GM21423 (cell line): ENCODE data around the gene ANGPTL2.

Source experiments
- ATAC-seq: cut with Tn5 transposase; IDR thresholded peaks from one replicate; pipeline ENCODE4 v1.9.1; 2021; ENCODE audit warnings: mild to moderate bottlenecking, moderate library complexity; ENCODE audit not compliant: unreplicated experiment

The ANGPTL2 gene

DNA sequence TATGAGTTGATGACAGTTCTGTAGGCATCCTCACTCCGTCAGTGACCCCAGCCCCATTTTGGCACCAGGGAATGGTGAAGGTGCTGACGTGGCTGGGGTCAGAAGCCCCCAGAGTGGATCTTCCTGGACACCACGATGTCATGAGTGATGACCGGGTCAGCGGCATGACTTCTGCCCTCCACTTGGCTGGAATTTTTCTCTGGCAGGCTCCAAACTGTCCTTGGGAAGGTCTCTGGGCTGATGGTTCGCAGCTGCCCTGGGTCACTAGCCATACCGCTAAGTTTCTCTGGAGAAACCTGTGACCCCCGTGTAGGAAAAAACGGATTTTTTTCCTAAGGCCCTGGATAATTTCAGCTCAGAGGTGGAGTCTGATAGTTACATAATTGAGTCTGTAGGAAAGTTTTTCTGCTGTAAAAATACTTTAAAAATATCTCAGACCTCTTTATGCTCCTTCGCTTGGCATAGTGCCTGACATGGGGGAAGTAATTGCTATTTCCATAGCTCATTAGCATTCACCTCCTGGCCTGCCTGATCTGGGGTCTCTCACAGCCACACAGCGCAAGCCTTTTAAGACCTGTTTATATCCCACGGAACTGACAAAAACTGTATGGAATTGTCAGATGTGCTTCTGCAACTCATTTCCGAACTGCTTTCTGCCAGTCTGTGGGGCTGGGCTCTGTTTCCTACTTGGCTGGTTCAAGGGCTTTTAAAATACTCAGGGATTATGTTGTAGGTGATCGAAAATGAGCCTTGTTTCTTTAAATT lies 69.2 kb downstream of the ANGPTL2 start:
- no peak for ATAC-seq

- ATAC-seq, result no peak
Measured at GRCh38 chr9:127051881-127052595, 70.4 kb downstream of the ANGPTL2 start.

- ATAC-seq, result no peak
Measured at GRCh38 chr9:127050591-127051001, 71.8 kb downstream of the ANGPTL2 start.

DNA sequence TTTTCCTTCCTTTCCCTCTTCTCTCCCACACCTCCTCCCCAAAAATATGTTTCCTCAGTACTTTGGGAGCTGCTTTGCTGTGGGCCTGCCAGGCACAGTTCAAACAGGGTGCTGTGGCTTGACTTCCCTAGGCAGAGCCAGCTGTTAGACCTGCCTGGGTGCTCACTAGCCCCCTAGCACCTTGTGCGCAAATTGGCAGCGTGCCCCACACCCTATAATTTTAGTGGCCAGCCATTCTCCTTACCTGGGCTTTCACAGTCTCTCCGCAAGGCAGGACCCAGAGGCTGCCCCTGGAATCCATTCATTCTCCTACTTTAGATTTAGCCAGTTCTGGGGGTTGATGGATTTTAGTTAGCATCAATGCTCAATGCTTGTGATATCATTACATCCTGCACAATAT lies 72.3 kb downstream of the ANGPTL2 start:
- no peak for ATAC-seq

DNA sequence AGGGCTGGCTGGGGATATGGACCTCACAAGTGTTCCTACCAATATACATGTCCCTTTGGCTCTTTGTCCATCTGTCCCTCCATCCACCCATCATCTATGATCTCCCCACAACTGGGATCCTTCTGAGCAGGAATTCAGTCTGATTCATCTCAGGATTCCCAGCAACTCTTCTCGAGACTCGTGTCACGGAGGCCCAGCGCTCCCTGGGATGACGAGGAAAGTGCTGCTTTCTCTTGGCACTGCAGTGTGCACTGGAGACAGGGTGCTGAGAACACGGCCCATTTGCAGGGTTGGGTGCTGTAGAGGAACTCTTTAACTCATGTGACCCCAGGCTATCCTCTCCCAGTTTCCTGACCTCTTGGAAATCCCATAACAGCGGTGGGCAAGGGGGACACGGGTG lies 72.9 kb downstream of the ANGPTL2 start:
- no peak for ATAC-seq

- ATAC-seq, result no peak
Measured at GRCh38 chr9:127049044-127049443, 73.4 kb downstream of the ANGPTL2 start.

DNA sequence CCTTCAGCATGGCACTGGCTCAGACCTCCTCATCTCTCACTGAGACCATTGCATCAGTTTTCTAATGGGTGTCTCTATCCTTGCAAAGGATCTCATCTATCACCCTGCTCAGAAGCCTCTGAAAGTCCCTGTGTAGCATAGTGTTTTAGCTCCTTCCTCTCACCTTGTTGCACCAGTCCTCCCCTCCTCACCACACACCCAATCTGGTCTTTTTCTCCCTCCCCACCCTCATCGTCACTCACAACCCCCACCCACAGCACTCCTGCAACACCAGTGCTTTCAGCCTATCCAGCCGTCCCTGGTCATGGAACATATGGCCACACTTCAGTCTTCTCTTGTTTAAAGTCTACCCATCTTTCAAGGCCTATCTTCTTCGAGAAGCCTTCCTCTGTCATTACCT lies 74.5 kb downstream of the ANGPTL2 start:
- ATAC-seq, result no peak

- ATAC-seq, result no peak
Measured at GRCh38 chr9:127045148-127045547, 77.3 kb downstream of the ANGPTL2 start.

GRCh38 chr9:127039492-127039891 lies 82.9 kb downstream of the ANGPTL2 start:
- ATAC-seq, result no peak

DNA sequence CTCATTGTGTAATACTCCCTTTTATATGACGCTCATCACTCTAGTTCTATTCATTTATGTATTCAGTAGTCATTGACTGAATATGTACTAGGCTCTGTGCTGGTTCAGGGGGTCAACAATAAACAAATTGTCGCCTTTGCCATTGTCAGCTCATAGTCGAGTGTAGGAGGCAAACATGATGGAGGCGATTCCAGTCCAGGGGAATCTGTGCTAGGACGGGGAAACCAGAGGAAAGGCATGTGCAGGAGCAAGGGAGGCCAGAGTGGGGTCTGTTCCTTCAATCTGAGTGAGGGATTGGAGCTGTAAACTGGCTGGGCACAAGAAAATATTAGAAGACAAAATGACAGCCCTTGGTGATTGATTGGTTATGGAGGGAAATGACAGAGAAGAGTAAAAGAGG lies 83.9 kb downstream of the ANGPTL2 start:
- ATAC-seq, result no peak
